HG03108 (cell line): ENCODE data around the gene DSCAML1.
"Not testable (repeated sequence)": the region's sequence is repeated elsewhere in the genome, so short reads cannot be mapped to it uniquely, and the experiment has no call there.

ENCODE experiments used
- ATAC-seq: cut with Tn5 transposase; IDR thresholded peaks from one replicate; pipeline ENCODE4 v1.9.1; 2021; ENCODE audit warnings: moderate library complexity; ENCODE audit not compliant: unreplicated experiment

The DSCAML1 gene

GRCh38 chr11:117418737-117419481 lies 378.1 kb downstream of the DSCAML1 start:
- no peak for ATAC-seq

DNA sequence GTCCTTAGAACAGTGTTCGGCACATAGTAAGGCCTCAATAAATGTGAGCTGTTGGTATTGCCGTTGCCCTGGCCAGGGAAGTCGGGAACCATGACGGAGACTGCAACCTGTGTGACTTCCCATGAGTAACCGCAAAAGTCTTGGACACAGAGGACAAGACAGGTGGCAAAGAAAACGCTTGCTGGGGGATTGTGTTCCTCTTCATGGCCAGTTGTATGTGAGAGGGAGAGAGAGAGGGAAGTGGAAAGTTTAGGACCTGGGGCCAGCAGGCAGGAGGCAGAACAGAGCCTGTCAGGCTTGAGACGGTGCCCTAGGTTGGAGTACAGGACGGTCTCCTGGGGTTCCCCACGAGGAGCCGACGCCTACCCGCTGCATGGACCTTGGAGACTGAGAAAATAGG lies 379.2 kb downstream of the DSCAML1 start:
- ATAC-seq, result no peak

DNA sequence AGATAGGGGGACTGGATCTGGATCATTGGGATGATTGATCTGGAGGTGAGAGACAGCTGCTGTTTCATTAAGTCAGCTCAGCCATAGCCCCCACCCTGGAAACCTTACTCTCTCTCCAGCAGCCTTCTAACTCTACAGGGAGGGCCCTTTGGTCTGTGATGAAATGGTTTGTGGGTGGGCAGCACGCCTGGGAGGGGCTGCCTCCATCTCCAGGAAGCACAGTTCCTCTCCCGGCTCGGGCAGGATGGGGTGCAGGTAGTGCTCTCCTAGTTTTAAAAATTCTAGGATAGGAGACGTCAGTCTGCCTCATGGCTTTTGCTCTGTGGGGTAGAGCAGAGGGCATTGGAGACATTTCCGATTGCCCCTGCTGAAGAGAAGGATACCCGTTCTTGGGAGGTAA lies 379.7 kb downstream of the DSCAML1 start:
- ATAC-seq, result no peak

GRCh38 chr11:117415358-117415896 lies 381.6 kb downstream of the DSCAML1 start:
- no peak for ATAC-seq

- no peak for ATAC-seq
Observed at GRCh38 chr11:117414724-117415123, 382.3 kb downstream of the DSCAML1 start.

- no peak for ATAC-seq
Observed at GRCh38 chr11:117413616-117414015, 383.4 kb downstream of the DSCAML1 start.

DNA sequence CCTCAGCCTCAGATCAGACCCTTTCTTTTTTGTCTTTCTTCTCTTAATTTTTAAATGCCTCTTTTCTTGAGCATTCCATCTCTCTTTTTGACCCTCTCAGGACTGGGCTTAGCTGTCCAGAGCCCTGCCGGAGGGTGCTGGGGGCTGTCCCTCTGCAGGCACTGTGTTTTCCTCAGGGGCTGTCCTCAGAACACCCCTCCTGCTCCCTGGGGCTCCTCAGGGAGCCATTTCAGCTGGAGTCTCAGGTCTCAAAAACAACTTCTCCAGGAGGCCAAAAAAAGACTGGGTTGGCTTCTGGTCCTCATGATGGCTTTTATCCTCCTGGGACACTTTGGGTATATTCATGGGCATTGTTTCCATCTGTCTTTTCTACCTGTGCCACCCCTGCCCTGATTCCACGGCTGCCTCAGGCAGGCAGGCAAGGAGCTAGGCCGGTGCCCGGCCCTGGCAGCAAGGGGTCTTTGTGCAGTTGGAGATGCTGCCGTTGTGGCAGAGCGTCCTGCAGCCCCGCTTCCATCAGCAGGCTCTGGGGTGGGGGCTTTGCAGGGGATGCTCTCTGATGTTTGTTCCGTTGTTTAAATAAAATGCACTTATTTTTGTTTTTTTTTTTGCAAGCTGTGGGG lies 384.3 kb downstream of the DSCAML1 start:
- no peak for ATAC-seq

DNA sequence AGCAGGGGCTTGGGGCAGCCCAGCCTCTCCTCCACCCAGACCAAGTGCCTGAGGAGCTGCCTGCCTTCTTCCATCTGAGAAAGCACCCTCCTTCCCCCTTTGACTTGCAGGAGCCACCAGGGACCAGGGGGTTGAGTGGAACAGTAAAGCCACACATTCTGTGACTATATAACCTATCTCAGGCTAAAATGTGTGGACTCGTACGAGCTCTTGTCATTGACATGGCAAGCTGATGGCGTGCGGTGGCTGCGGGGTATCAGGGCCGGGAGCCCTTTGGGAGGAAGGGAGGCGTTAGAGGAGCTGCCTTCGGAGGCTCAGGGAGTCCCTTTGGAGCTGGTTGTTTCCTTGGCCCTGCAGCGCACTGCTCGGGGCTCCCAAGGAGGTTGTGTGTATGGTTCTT lies 384.8 kb downstream of the DSCAML1 start:
- no peak for ATAC-seq

GRCh38 chr11:117411736-117412135 lies 385.3 kb downstream of the DSCAML1 start:
- ATAC-seq, result no peak

DNA sequence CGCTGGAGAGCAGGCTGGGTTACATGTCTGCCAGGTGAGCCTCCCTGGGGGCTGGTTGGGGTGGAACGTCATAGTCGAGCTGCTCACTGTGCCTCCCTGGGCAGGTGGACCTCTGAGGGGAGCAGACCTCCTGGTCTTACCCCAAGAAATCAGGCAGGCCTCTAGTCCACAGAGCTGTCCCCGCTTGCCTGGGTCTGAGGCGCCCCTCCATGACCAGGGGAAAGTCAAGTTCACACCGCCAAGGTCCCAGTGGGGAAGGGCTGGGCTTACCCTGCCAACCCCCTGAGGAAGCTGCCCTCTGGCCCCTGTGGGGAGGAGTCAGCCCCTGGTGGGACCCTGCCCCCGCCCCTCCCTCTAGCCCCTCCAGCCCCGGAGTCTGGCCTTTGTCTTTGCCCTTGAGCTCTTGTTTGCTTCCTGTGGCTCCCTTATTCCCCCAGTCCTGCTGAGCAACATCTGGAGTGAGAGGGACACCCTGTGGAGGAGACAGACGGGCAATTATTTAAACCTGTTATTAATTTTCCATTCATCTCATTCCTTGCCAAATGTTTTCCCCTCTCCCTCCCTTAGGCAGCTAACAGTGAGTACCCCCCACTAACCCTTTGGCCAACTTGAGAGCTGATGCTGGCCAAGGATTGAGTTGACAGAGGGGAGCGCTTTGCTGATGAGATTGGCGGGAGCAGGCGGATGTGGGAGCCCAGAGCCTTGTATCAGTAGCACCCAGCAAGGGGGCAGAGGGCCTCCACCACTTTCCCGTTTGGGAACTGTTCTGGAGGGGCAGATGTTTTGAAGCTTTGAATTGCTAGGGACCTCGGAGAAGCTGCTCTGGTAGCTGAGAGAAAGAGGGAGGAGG lies 385.9 kb downstream of the DSCAML1 start:
- ATAC-seq, result no peak

GRCh38 chr11:117410238-117410637 lies 386.8 kb downstream of the DSCAML1 start:
- ATAC-seq, result no peak

DNA sequence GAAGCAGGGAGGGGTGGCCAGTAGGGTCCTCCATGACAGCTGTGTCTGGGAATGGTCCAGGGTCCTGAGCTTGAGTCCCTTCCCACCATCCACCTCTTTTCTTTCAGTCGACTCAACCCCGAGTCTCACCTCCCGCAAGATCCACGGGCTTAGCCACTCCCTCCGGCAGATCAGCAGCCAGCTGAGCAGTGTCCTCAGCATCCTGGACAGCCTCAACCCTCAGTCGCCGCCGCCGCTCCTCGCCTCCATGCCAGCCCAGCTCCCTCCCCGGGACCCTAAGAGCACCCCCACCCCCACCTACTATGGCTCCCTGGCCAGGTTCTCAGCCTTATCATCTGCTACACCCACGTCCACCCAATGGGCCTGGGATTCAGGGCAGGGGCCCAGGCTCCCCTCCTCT lies 387.5 kb downstream of the DSCAML1 start:
- ATAC-seq, result no peak

DNA sequence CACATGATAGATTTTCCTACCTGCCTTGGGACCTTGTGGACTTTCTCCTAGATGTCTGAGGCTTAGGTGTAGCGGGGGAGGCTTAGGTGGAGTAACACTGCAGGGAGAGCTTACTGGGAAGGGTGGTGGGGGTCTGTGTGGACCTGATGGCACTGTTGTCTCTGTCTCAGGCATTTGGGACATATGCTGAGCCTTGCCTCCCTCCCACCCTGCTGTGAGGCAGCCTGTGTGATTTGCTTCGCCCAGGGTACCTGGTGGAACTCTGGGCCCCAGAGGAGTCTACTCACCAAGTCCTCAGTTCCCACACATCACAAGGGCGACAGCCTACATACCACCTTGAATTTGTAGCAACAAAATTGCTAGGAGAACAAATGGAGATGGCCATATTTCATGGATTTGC lies 388.7 kb downstream of the DSCAML1 start:
- no peak for ATAC-seq

GRCh38 chr11:117407016-117407415 lies 390.0 kb downstream of the DSCAML1 start:
- ATAC-seq, result no peak

- not testable (repeated sequence) for ATAC-seq
Observed at GRCh38 chr11:117405898-117406297, 391.1 kb downstream of the DSCAML1 start.

DNA sequence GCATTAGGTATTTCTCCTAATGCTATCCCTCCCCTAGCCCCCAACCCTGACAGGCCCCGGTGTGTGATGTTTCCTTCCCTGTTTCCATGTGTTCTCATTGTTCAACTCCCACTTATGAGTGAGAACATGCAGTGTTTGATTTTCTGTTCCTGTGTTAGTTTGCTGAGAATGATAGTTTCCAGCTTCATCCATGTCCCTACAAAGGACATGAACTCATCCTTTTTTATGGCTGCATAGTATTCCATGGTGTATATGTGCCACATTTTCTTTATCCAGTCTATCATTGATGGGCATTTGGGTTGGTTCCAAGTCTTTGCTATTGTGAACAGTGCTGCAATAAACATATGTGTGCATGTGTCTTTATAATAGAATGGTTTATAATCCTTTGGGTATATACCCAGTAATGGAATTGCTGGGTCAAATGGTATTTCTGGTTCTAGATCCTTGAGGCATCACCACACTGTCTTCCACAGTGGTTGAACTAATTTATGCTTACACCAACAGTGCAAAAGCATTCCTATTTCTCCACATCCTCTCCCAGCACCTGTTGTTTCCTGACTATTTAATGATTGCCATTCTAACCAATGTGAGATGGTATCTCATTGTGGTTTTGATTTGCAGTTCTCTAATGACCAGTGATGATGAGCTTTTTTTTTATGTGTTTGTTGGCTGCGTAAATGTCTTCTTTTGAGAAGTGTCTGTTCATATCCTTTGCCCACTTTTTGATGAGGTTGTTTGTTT lies 397.7 kb downstream of the DSCAML1 start:
- ATAC-seq, result not testable (repeated sequence)

- ATAC-seq, result not testable (repeated sequence)
Observed at GRCh38 chr11:117398618-117399017, 398.4 kb downstream of the DSCAML1 start.

DNA sequence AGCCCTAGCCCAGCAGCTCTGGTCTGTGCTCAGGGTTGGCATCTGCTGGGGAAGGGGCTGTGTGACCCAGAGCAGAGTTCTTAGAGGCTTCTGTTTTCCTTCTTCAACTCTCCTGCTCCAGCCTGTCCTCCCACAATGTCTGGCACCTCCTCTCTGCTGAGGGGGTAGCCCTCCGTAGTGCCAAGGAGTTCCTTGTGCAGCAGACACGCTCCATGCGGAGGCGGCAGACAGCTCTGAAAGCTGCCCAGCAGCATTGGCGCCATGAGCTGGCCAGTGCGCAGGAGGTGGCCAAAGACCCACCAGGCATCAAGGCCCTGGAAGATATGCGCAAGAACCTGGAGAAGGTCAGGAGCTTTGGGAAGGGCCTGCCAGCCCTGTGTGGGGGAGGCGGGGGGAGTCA lies 400.0 kb downstream of the DSCAML1 start:
- ATAC-seq, result no peak

DNA sequence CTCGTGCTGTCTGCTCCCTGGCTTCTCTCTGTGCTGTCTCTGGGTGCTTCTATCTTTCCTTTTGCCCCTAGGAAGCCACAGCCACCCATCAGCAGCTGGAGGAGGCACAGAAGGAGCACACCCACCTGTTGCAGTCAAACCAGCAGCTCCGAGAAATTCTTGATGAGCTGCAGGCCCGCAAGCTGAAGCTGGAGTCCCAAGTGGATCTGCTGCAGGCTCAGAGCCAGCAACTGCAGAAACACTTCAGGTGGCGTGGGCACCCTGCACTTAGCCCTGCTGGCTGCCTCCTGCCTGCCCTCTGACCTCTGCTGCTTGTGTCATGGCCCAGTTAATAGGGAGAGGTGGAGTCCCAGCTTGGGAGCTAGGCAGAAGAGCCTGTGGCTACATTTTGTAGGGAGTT lies 401.5 kb downstream of the DSCAML1 start:
- ATAC-seq, result no peak

DNA sequence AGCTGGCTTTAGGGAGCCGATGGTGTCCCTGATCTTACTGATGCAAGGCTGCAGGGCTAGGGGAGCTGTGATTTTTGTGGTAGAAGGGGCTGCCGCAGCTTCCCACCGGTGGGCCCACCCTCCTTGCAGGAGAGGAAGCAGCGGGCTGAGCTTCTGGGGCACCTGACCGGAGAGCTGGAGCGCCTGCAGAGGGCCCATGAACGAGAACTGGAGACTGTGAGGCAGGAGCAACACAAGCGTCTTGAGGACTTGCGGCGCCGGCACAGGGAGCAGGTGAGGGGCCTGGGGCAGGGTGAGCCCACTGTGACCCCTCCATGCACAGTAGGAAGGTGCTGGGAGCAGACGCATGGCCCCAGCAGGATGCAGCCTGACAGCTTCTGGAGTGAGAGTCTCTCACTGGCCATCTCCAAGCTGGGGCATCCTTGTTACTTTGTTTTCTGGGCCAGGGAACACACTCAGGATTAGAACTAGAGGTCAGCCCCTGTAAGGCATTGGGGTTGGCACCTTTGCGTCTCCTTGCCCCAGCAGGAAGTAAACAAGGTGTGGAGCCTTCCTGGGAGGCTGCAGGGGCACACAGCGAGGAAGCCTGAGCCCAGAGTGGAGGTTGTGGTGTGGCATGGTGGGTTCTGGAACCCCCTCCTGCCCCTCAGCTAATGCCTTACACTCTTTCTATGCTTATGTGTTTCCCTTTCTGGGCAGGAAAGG lies 402.6 kb downstream of the DSCAML1 start:
- ATAC-seq, result no peak
